Duodenal mucosa (tissue), 2 donors: ENCODE data around the gene NACC2.

Experiments used
- H3K27ac ChIP-seq: one replicate; pipeline ENCODE4 v1.7.0; 2013; ENCODE audit warnings: low read depth, low read length
- H3K27me3 ChIP-seq, 2 donors: one replicate each; pipeline ENCODE4 v1.7.0; 2013; ENCODE audit warnings: low read length in 2 of 2, control low read depth in 1 of 2; ENCODE audit not compliant: insufficient read depth in 2 of 2, control insufficient read depth in 1 of 2
- H3K36me3 ChIP-seq, 2 donors: one replicate each; pipeline ENCODE4 v1.7.0; 2013; ENCODE audit warnings: low read length in 2 of 2, control low read depth in 1 of 2; ENCODE audit not compliant: insufficient read depth in 2 of 2, control insufficient read depth in 1 of 2
- H3K4me1 ChIP-seq, 2 donors: one replicate each; pipeline ENCODE4 v1.7.0; 2013; ENCODE audit warnings: low read length in 2 of 2, control low read depth in 1 of 2; ENCODE audit not compliant: insufficient read depth in 2 of 2, control insufficient read depth in 1 of 2
- H3K4me3 ChIP-seq, 2 donors: one replicate each; pipeline ENCODE4 v1.7.0; 2013; ENCODE audit warnings: low read length in 2 of 2, low read depth in 1 of 2
- H3K9ac ChIP-seq, 2 donors: one replicate each; pipeline ENCODE4 v1.7.0; 2013; ENCODE audit warnings: low read length in 2 of 2, low read depth in 1 of 2
- H3K9me3 ChIP-seq, 2 donors: one replicate each; pipeline ENCODE4 v1.7.0; 2013; ENCODE audit warnings: low read length in 2 of 2, control low read depth in 1 of 2; ENCODE audit not compliant: control insufficient read depth in 1 of 2

The NACC2 gene

GRCh38 chr9:135960411-135961276 is 134.4 kb downstream of the NACC2 start:
- Histone ChIP-seq H3K9ac (peak overlapping the region; percentile 78 to 80), H3K27ac (peak overlapping the region; percentile 84), H3K36me3 (no peaks in the 10 kb centered on the region), H3K27me3 (no peaks in the 10 kb centered on the region), H3K4me3 (peak overlapping the region; percentile 87 to 88), H3K9me3 (no peaks in the 10 kb centered on the region), H3K4me1 (peaks cover 11 to 14% of the 10 kb centered on the region in 2 donors)

- Histone ChIP-seq H3K9ac (peak overlapping the region in 1 of 2 donors; percentile 78), H3K4me1 (peaks cover 11 to 14% of the 10 kb centered on the region in 2 donors), H3K36me3 (peaks cover 0 to under 1% of the 10 kb centered on the region in 2 donors), H3K9me3 (no peaks in the 10 kb centered on the region), H3K27ac (no peak overlapping the region), H3K4me3 (peak overlapping the region; percentile 87 to 88), H3K27me3 (no peaks in the 10 kb centered on the region)
Measured at GRCh38 chr9:135959814-135960213, 135.3 kb downstream of the NACC2 start.

GRCh38 chr9:135958485-135958884 is 136.6 kb downstream of the NACC2 start:
- H3K36me3 ChIP-seq = peaks cover 0 to 11% of the 10 kb centered on the region in 2 donors
- H3K27me3 ChIP-seq = no peaks in the 10 kb centered on the region
- no peak overlapping the region for H3K4me3 ChIP-seq
- H3K9me3 ChIP-seq = no peaks in the 10 kb centered on the region
- peaks cover 11 to 14% of the 10 kb centered on the region in 2 donors for H3K4me1 ChIP-seq
- no peak overlapping the region for H3K27ac ChIP-seq
- no peak overlapping the region for H3K9ac ChIP-seq

GRCh38 chr9:135957431-135957830 is 137.7 kb downstream of the NACC2 start:
- Histone ChIP-seq H3K4me1 (peaks cover 11 to 14% of the 10 kb centered on the region in 2 donors), H3K27ac (no peak overlapping the region), H3K36me3 (peaks cover 6 to 19% of the 10 kb centered on the region in 2 donors), H3K9me3 (no peaks in the 10 kb centered on the region), H3K4me3 (no peak overlapping the region), H3K9ac (no peak overlapping the region), H3K27me3 (no peaks in the 10 kb centered on the region)

- Histone ChIP-seq H3K4me1 (peaks cover 11 to 13% of the 10 kb centered on the region in 2 donors), H3K27ac (no peak overlapping the region)
Measured at GRCh38 chr9:135956802-135957174, 138.3 kb downstream of the NACC2 start.

More at GRCh38 chr9:135956802-135957174, 138.3 kb downstream of the NACC2 start:
- Histone ChIP-seq H3K27me3 (no peaks in the 10 kb centered on the region), H3K4me3 (no peak overlapping the region), H3K9ac (no peak overlapping the region), H3K36me3 (peaks cover 13 to 26% of the 10 kb centered on the region in 2 donors), H3K9me3 (no peaks in the 10 kb centered on the region)
